RWPE2 (cell line): Measurements from ENCODE around the gene POFUT2.

Source experiments
- ATAC-seq: fragments of 200-7000 bp; cut with Tn5 transposase; 3 replicates; pipeline ENCODE4 v1.9.1; 2021; ENCODE audit warnings: low read depth
- DNase-seq: peaks from one replicate; pipeline ENCODE4 v3.0.0-alpha.2; 2020; ENCODE audit warnings: low spot score
- H3K27ac ChIP-seq: fragments of 450-650 bp; 2 replicates; pipeline ENCODE4 v1.5.1; 2017; ENCODE audit warnings: mild to moderate bottlenecking; ENCODE audit not compliant: poor library complexity, severe bottlenecking
- H3K27me3 ChIP-seq: fragments of 250-450 bp; sonication (Bioruptor Pico); 2 replicates; pipeline ENCODE4 v1.5.1; 2021; ENCODE audit warnings: mild to moderate bottlenecking, moderate library complexity; ENCODE audit not compliant: insufficient read depth, poor library complexity, severe bottlenecking
- H3K36me3 ChIP-seq: fragments of 250-450 bp; sonication (Bioruptor Pico); 2 replicates; pipeline ENCODE4 v1.5.1; 2020; ENCODE audit warnings: low read depth, mild to moderate bottlenecking, moderate library complexity
- H3K4me1 ChIP-seq: fragments of 250-450 bp; sonication (Bioruptor Pico); 2 replicates; pipeline ENCODE4 v1.5.1; 2021; ENCODE audit warnings: mild to moderate bottlenecking, moderate library complexity; ENCODE audit not compliant: insufficient read depth, poor library complexity, severe bottlenecking
- H3K4me3 ChIP-seq: fragments of 250-450 bp; sonication (Bioruptor Pico); 2 replicates; pipeline ENCODE4 v1.5.1; 2021; ENCODE audit warnings: mild to moderate bottlenecking, moderate library complexity; ENCODE audit not compliant: severe bottlenecking
- H3K9me3 ChIP-seq: fragments of 250-450 bp; sonication (Bioruptor Pico); 2 replicates; pipeline ENCODE4 v1.5.1; 2021; ENCODE audit warnings: mild to moderate bottlenecking, moderate library complexity; ENCODE audit not compliant: severe bottlenecking
- TF ChIP-seq, protein P1 (sequence below): fragments of 450-650 bp; IDR thresholded peaks from one replicate; pipeline ENCODE4 v1.5.1; 2017; ENCODE audit warnings: mild to moderate bottlenecking, moderate library complexity; ENCODE audit not compliant: poor library complexity, severe bottlenecking

The POFUT2 gene

DNA sequence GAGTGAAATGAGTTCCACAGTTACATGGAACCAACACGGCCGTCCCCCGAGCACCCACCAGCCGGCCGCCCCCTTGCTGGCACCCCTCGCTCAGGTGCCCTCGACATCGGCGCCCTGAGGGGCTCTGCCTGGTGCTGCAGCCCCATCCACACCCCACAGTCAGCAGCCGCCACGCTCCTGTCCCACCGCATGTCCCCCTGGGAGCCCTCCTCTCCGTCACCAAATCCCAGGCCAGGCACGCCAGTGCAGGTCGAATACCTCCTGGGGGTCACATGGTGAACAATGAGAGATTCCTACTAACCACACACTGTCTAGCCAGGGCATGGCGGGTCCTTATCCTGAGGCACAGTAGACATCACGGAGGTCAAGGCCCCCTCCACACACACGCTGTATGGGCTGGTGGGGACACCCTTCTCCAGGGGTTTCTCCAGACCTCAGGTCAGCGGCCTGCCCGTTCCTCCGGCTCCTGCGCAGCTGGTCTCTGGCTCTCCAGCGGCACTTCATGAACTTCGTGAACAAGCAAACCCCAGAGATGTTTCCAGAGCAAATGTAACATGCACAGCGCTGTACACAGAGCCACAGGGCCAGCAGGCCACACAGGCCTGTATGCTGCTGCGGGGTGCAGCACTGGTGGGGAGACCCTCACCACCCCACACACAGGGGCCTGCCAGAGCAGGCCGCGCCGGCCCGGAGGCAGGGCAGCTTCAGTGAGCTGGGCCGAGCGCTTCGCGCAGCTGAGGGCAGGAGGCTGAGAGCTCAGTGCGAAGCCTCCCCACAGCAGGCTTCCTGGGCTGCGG is 21.8 kb downstream of the POFUT2 start:
- Histone ChIP-seq H3K4me1 (no peaks in the 10 kb centered on the region), H3K36me3 (peaks cover 30% of the 10 kb centered on the region), H3K9me3 (no peaks in the 10 kb centered on the region), H3K27me3 (no peaks in the 10 kb centered on the region), H3K27ac (no peak overlapping the region), H3K4me3 (no peak overlapping the region)
- TF ChIP-seq, protein P1, sequence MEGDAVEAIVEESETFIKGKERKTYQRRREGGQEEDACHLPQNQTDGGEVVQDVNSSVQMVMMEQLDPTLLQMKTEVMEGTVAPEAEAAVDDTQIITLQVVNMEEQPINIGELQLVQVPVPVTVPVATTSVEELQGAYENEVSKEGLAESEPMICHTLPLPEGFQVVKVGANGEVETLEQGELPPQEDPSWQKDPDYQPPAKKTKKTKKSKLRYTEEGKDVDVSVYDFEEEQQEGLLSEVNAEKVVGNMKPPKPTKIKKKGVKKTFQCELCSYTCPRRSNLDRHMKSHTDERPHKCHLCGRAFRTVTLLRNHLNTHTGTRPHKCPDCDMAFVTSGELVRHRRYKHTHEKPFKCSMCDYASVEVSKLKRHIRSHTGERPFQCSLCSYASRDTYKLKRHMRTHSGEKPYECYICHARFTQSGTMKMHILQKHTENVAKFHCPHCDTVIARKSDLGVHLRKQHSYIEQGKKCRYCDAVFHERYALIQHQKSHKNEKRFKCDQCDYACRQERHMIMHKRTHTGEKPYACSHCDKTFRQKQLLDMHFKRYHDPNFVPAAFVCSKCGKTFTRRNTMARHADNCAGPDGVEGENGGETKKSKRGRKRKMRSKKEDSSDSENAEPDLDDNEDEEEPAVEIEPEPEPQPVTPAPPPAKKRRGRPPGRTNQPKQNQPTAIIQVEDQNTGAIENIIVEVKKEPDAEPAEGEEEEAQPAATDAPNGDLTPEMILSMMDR: no peak
- DNase-seq (peak; percentile 41), ATAC-seq (no peak; the same call in 2 of the 3 replicates)

DNA sequence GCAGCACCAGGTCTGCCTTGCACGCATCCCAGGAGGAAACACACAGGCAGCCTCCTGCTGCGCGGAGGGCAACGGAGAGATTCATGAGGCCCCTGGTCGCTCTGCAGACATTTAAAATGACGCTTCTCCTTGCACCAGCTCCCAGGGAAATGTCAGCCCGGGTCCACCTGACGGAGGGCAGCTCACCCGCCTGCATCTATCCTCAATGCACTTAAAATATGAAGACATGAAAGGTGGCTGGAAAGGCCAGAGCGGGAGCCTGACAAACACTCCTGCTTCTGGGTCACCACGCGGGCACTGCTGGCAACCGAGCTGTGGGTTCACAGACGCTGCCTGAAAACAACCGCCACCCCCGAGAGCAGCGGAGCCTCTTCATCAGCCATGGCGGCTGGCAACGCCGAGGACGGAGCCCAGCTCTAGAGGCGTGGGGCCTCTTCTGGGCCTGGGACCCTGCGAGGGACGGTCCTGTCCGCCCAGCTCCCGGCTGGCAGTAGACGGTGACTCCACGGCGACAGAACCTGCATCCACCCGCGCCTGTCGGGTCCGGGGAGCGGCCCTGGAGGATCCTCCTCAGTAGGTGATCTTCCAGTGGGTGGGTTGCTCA is 22.7 kb downstream of the POFUT2 start:
- Histone ChIP-seq H3K4me3 (no peak overlapping the region), H3K4me1 (no peaks in the 10 kb centered on the region), H3K27me3 (no peaks in the 10 kb centered on the region), H3K36me3 (peaks cover 22% of the 10 kb centered on the region), H3K9me3 (no peaks in the 10 kb centered on the region), H3K27ac (no peak overlapping the region)
- ATAC-seq (no peak), DNase-seq (peak; percentile 54)
- TF ChIP-seq, protein P1: no peak

DNA sequence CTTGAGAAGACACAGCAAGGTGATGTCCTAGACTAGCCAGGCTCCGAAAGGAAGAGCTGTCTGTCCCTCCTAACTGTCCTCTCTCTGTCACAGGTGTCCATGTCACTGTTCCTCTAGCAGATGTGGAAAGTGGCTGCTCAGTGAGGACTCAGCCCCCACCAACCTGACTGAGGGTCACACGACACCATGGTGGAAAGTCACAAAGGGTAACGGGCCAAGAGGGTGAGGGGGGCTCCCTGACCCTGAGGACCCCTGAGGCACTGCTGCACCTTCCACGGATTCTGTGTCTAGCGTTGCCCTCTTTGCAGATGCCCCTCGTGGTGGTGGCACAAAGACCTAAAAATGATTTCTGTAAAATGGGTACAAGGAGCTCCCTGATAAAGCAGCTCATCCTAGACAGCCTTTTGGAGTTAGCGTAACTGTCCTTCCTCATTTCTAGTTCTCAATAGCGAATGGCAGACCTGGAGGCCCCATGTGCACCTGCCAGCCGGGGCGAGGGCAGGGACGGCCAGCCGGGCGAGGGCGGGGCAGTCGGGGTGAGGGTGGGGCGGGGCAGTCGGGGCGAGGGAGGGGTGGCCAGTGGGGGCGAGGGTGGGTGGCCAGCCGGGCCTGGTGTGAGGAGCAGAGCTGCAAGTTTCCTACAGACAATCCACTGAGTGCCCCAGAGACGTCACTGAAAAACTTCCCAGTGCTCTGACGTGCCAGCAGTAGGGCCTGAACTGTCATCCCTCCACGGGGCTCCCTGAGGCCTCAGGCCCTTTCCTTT is 23.4 kb downstream of the POFUT2 start:
- DNase-seq: peak; percentile 27
- no peak overlapping the region for H3K27ac ChIP-seq
- TF ChIP-seq, protein P1: no peak
- no peak for ATAC-seq
- peaks cover 15% of the 10 kb centered on the region for H3K36me3 ChIP-seq
- H3K4me1 ChIP-seq: no peaks in the 10 kb centered on the region
- H3K9me3 ChIP-seq: no peaks in the 10 kb centered on the region
- no peaks in the 10 kb centered on the region for H3K27me3 ChIP-seq
- H3K4me3 ChIP-seq: no peak overlapping the region

DNA sequence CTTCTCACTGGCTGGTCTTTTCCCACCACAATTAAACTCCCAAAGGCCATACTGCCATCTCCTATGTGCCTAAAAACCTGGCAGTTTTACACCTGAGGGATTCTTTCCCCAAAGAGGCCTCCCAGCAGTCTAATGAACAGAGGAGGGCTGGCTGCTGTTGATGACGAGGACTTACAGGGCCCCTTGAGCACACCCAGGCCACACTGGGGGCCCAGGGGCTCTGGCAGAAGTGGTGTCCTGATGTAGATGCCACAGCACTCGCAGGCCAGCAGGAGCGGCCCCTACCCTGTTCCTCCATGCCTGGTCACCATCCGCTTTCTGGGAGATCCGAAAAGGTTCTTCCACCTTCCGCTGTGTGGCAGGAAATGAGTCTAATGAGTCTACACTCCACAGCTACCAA is 24.2 kb downstream of the POFUT2 start:
- Histone ChIP-seq H3K27me3 (no peaks in the 10 kb centered on the region), H3K4me3 (no peak overlapping the region), H3K27ac (no peak overlapping the region), H3K9me3 (no peaks in the 10 kb centered on the region), H3K4me1 (no peaks in the 10 kb centered on the region), H3K36me3 (peaks cover 15% of the 10 kb centered on the region)
- TF ChIP-seq, protein P1: no peak
- ATAC-seq (no peak), DNase-seq (peak; percentile 48)
